GM18873 (cell line): Measurements from ENCODE around the gene RASA3.
"Not testable (repeated sequence)": the region's sequence is repeated elsewhere in the genome, so short reads cannot be mapped to it uniquely, and the experiment has no call there.

ENCODE experiments used
- ATAC-seq: cut with Tn5 transposase; IDR thresholded peaks from one replicate; pipeline ENCODE4 v1.9.1; 2021; ENCODE audit warnings: mild to moderate bottlenecking, moderate library complexity, moderate number of reproducible peaks; ENCODE audit not compliant: unreplicated experiment, low FRiP score

The RASA3 gene

GRCh38 chr13:114114666-114115065 is 17.8 kb downstream of the RASA3 start:
- not testable (repeated sequence) for ATAC-seq

GRCh38 chr13:114114006-114114640 is 18.3 kb downstream of the RASA3 start:
- no peak for ATAC-seq

- ATAC-seq, result not testable (repeated sequence)
Observed at GRCh38 chr13:114113395-114113794, 19.0 kb downstream of the RASA3 start.

GRCh38 chr13:114112826-114113322 is 19.5 kb downstream of the RASA3 start:
- no peak for ATAC-seq

GRCh38 chr13:114112231-114112825 is 20.1 kb downstream of the RASA3 start:
- ATAC-seq, result no peak

GRCh38 chr13:114111577-114111976 is 20.8 kb downstream of the RASA3 start:
- no peak for ATAC-seq

- not testable (repeated sequence) for ATAC-seq
Observed at GRCh38 chr13:114110830-114111189, 21.6 kb downstream of the RASA3 start.

GRCh38 chr13:114110091-114110829 is 22.2 kb downstream of the RASA3 start:
- ATAC-seq, result no peak

GRCh38 chr13:114109641-114110041 is 22.8 kb downstream of the RASA3 start:
- ATAC-seq, result no peak

GRCh38 chr13:114108894-114109293 is 23.5 kb downstream of the RASA3 start:
- ATAC-seq, result no peak

- ATAC-seq, result no peak
Observed at GRCh38 chr13:114108141-114108761, 24.2 kb downstream of the RASA3 start.

- ATAC-seq, result no peak
Observed at GRCh38 chr13:114107686-114108081, 24.7 kb downstream of the RASA3 start.

GRCh38 chr13:114106991-114107685 is 25.3 kb downstream of the RASA3 start:
- ATAC-seq, result no peak

- no peak for ATAC-seq
Observed at GRCh38 chr13:114106526-114106925, 25.9 kb downstream of the RASA3 start.

- no peak for ATAC-seq
Observed at GRCh38 chr13:114105521-114106225, 26.8 kb downstream of the RASA3 start.

- ATAC-seq, result no peak
Observed at GRCh38 chr13:114104655-114105520, 27.5 kb downstream of the RASA3 start.

GRCh38 chr13:114103801-114104654 is 28.4 kb downstream of the RASA3 start:
- no peak for ATAC-seq

GRCh38 chr13:114103289-114103621 is 29.2 kb downstream of the RASA3 start:
- not testable (repeated sequence) for ATAC-seq
